ENCODE results near the gene DHH.

GRCh38 chr12:49089821-49090773 is 4.5 kb downstream of the DHH start:
- TF ChIP-seq EZH2 (IDR thresholded peaks at IDR 0.05; ENCODE audit: low read depth, unreplicated experiment) (peak; percentile 93), CTCF (conservative IDR thresholded peaks at IDR 0.05; ENCODE audit: low read depth in 2 of 2) (peak in 1 of 2 experiments; percentile 42; a peak in 2 of 4 replicates), POLR2AphosphoS5 (IDR thresholded peaks at IDR 0.05; ENCODE audit: low read depth) (no peak), CREB1 (CRISPR knock-in tag; IDR thresholded peaks at IDR 0.05; ENCODE audit: low read depth) (no peak), EZH2phosphoT487 (IDR thresholded peaks at IDR 0.05; ENCODE audit: unreplicated experiment) (peak; percentile 82), NANOG (IDR thresholded peaks at IDR 0.05; ENCODE audit: borderline replicate concordance) (no peak), JUNB (IDR thresholded peaks at IDR 0.05; ENCODE audit: unreplicated experiment) (no peak), STAT1 (IDR thresholded peaks at IDR 0.05; ENCODE audit: unreplicated experiment) (no peak), ZNF331 (CRISPR knock-in tag; IDR thresholded peaks at IDR 0.05; ENCODE audit: low read depth) (no peak), ZNF462 (CRISPR knock-in tag; IDR thresholded peaks at IDR 0.05) (no peak)
- TF ChIP-seq, protein P1, sequence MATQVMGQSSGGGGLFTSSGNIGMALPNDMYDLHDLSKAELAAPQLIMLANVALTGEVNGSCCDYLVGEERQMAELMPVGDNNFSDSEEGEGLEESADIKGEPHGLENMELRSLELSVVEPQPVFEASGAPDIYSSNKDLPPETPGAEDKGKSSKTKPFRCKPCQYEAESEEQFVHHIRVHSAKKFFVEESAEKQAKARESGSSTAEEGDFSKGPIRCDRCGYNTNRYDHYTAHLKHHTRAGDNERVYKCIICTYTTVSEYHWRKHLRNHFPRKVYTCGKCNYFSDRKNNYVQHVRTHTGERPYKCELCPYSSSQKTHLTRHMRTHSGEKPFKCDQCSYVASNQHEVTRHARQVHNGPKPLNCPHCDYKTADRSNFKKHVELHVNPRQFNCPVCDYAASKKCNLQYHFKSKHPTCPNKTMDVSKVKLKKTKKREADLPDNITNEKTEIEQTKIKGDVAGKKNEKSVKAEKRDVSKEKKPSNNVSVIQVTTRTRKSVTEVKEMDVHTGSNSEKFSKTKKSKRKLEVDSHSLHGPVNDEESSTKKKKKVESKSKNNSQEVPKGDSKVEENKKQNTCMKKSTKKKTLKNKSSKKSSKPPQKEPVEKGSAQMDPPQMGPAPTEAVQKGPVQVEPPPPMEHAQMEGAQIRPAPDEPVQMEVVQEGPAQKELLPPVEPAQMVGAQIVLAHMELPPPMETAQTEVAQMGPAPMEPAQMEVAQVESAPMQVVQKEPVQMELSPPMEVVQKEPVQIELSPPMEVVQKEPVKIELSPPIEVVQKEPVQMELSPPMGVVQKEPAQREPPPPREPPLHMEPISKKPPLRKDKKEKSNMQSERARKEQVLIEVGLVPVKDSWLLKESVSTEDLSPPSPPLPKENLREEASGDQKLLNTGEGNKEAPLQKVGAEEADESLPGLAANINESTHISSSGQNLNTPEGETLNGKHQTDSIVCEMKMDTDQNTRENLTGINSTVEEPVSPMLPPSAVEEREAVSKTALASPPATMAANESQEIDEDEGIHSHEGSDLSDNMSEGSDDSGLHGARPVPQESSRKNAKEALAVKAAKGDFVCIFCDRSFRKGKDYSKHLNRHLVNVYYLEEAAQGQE (IDR thresholded peaks at IDR 0.05; ENCODE audit: unreplicated experiment) = no peak
- TF ChIP-seq, protein P2, sequence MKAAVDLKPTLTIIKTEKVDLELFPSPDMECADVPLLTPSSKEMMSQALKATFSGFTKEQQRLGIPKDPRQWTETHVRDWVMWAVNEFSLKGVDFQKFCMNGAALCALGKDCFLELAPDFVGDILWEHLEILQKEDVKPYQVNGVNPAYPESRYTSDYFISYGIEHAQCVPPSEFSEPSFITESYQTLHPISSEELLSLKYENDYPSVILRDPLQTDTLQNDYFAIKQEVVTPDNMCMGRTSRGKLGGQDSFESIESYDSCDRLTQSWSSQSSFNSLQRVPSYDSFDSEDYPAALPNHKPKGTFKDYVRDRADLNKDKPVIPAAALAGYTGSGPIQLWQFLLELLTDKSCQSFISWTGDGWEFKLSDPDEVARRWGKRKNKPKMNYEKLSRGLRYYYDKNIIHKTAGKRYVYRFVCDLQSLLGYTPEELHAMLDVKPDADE (IDR thresholded peaks at IDR 0.05) = no peak
